Effector memory CD4-positive, alpha-beta T cell (primary cell): Measurements from ENCODE around the gene NDST3.

Source experiments
- DNase-seq, 3 donors: peaks; one replicate each; pipeline ENCODE4 v3.0.0-alpha.2; 2020
- H3K27ac ChIP-seq: 2 replicates; pipeline ENCODE4 v1.7.0; 2013; ENCODE audit warnings: mild to moderate bottlenecking, low read length, moderate library complexity; ENCODE audit not compliant: insufficient read depth, poor library complexity, severe bottlenecking
- H3K27me3 ChIP-seq: replicated peaks from 2 replicates; pipeline ENCODE4 v1.7.0; 2013; ENCODE audit warnings: mild to moderate bottlenecking, low read length; ENCODE audit not compliant: insufficient read depth, control insufficient read depth, poor library complexity, severe bottlenecking
- H3K36me3 ChIP-seq: 2 replicates; pipeline ENCODE4 v1.7.0; 2013; ENCODE audit warnings: mild to moderate bottlenecking, low read length, moderate library complexity; ENCODE audit not compliant: control insufficient read depth, insufficient read depth
- H3K4me1 ChIP-seq: 2 replicates; pipeline ENCODE4 v1.7.0; 2013; ENCODE audit warnings: low read length, mild to moderate bottlenecking; ENCODE audit not compliant: control insufficient read depth, insufficient read depth, poor library complexity, severe bottlenecking
- H3K4me3 ChIP-seq: 2 replicates; pipeline ENCODE4 v1.7.0; 2013; ENCODE audit warnings: low read length, low read depth, mild to moderate bottlenecking; ENCODE audit not compliant: insufficient read depth, poor library complexity, severe bottlenecking
- H3K9me3 ChIP-seq: 2 replicates; pipeline ENCODE4 v1.7.0; 2013; ENCODE audit warnings: mild to moderate bottlenecking, low read length, moderate library complexity; ENCODE audit not compliant: control insufficient read depth

NDST3 gene

DNA sequence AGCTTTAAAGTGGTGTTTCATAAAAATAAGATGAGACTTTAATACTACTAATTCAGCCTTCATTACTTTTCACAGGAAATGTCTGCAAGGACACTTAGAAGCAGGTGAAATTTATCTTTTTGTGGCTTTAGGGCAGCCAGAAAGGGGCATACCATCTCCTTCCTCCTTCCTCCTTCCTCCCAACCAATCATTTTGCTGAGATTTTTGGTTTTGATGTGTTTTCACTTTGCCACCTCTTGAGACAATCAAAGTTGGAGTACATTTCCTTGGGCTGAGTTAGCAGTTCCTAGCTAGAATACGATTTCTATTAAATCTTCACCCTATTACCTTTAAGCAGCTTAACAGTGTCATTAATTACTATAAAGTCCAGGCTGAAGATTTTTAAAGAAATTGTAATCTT lies 5.1 kb upstream of the NDST3 start:
- Histone ChIP-seq H3K9me3 (no peaks in the 10 kb centered on the region), H3K27me3 (peaks cover 8% of the 10 kb centered on the region), H3K4me3 (no peak overlapping the region), H3K4me1 (no peaks in the 10 kb centered on the region), H3K36me3 (no peaks in the 10 kb centered on the region), H3K27ac (no peak overlapping the region)
- DNase-seq, result no peak

DNA sequence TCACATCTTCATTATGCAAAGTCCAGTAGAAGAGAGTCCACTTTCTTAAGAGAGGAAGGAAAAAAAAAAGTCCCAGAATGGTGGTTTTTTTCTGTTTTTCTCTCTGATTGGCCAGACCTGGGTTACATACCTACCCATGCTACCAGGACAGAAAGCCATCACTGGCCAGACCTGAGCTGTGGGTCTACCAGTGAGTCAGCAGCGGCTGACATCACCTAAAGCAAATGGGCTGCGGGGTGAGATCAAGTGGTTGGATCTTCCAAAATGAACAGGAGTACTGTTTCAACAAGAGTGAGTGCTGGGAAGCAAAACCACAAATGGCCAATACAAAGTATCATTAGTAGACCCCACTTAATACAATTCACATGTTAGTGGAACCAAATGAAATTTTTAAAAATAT lies 1.6 kb upstream of the NDST3 start:
- no peak for DNase-seq
- Histone ChIP-seq H3K4me3 (no peak overlapping the region), H3K27me3 (peaks cover 8% of the 10 kb centered on the region), H3K9me3 (no peaks in the 10 kb centered on the region), H3K36me3 (no peaks in the 10 kb centered on the region), H3K4me1 (no peaks in the 10 kb centered on the region), H3K27ac (no peak overlapping the region)

DNA sequence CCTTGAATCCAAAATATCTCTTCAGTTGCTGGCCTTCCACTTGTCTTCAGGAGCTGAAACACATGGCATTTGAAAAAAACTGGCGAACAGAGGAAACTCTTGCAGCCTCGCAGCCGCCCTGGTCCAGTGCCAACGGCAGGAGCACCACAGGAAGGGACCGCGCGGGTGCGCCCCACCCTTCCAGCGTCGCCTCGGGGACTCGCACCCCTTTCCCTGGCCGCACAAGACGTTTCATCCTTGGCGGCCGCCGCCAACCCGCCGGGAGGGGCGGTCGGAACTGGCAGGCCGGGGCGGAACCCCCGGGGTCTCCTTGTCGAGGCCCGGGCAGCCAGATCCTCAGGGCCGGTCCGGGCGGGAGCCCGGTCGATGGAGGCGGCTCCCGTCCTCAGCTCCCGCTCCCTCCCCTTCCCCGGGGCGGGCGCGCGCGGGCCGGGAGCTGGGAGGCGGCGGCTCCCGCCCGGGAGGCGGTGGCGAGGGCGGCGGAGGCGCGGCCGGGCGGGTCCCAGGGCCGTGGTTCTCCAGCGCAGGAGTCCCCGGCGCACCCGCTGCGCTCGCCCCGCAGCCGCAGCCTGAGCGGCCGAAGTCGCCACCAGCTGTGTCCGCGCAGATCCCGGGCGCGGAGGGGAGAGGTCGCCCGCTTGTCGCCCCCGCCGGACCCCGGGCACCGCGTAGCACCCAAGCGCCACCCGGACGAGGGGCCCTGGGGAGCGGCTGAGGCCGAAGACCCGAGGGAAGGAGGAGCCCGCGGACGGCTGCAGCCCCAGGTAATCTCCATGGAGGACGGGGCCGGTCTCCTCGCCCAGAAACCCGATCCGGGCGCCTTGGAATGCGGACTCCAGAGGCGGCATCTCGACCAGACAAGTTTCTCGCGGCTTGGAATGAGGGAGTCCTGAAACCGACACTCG lies 886 bp upstream of the NDST3 start:
- no peak for DNase-seq
- H3K27me3 ChIP-seq, result peaks cover 8% of the 10 kb centered on the region
- no peak overlapping the region for H3K27ac ChIP-seq
- H3K9me3 ChIP-seq, result no peaks in the 10 kb centered on the region
- no peaks in the 10 kb centered on the region for H3K36me3 ChIP-seq
- H3K4me3 ChIP-seq, result no peak overlapping the region
- H3K4me1 ChIP-seq, result no peaks in the 10 kb centered on the region

DNA sequence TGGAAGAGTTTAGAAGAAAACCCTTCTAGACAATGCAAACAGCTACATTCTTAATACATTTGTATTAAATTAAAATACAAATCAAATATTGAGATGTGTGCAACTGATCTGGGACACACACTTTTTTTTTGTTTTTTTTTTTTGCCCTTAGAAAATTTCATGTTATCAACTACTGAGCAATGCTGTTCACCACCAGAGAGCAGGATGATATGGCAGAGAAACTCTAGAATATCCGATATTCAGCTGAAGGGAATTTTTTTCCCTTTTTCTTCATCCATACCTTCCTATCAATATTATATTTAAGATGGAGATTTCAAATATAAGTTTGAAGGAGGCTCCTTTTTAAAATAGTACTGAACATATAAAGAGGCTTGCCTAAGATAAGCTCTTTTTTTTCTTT lies 1.0 kb downstream of the NDST3 start:
- H3K27ac ChIP-seq, result no peak overlapping the region
- no peak overlapping the region for H3K4me3 ChIP-seq
- H3K4me1 ChIP-seq, result no peaks in the 10 kb centered on the region
- peaks cover 8% of the 10 kb centered on the region for H3K27me3 ChIP-seq
- no peak for DNase-seq
- H3K36me3 ChIP-seq, result no peaks in the 10 kb centered on the region
- H3K9me3 ChIP-seq, result no peaks in the 10 kb centered on the region

DNA sequence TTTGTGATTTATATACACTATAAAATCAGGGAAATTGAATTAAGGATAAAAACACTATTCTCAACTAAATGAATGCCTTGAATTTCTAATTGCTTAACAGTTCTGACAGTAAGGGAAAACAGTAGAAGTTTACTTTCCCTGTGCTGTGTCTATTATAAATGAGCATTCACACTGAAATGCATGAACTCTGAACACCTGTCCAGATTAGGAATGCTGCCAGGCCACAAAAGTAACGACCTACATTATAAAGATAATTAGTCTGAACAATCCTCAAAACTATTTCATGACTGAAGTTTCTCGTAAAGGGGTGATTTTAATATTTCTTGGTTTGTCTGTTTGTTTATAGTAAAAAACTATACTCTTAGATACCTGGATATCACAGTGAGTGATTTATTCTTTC lies 2.0 kb downstream of the NDST3 start:
- no peak overlapping the region for H3K27ac ChIP-seq
- no peaks in the 10 kb centered on the region for H3K36me3 ChIP-seq
- H3K4me3 ChIP-seq, result no peak overlapping the region
- peaks cover 8% of the 10 kb centered on the region for H3K27me3 ChIP-seq
- no peak for DNase-seq
- H3K4me1 ChIP-seq, result no peaks in the 10 kb centered on the region
- H3K9me3 ChIP-seq, result no peaks in the 10 kb centered on the region

DNA sequence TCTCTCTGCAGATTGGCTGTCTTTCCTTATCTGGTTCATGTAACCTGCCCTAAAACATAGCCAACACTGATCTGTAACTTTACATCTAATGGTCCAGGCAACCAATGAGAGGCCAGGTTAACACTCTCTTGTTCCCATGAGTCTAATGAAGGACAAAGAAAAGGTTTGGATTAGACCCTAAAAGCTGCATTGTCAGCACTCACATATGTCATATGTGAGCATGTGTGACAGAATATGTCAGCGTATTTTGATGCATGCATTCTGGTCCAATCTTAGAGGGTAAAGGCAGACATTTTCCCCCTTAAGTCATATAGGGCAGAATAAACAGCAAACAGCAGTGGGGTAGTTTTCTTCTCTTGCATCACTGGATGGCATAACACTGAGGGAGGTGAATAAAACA lies 3.7 kb downstream of the NDST3 start:
- Histone ChIP-seq H3K4me3 (no peak overlapping the region), H3K9me3 (no peaks in the 10 kb centered on the region), H3K27ac (no peak overlapping the region), H3K27me3 (peaks cover 3% of the 10 kb centered on the region), H3K4me1 (no peaks in the 10 kb centered on the region), H3K36me3 (no peaks in the 10 kb centered on the region)
- DNase-seq, result no peak

DNA sequence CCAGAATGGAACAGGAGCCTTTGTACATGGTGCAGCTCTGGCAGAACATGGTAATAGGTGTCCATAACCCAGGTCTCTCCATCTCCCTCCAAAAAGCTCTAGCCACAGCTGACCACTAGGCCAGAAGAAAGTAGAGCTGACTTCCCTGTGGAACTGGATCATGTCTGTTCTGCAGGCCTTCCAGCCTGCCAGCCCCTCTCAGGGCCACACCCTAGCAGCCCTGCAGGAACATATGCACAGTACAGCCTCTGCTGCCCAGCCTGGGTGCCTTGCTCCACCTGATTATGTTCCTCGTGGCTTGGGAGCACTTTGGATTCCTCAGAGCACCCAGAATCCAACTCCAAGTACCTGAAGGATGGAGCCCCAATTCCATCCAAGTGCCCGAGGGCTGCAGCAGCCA lies 12.0 kb downstream of the NDST3 start:
- Histone ChIP-seq H3K36me3 (no peaks in the 10 kb centered on the region), H3K4me1 (no peaks in the 10 kb centered on the region), H3K27ac (no peak overlapping the region), H3K4me3 (no peak overlapping the region), H3K9me3 (no peaks in the 10 kb centered on the region), H3K27me3 (no peaks in the 10 kb centered on the region)
- DNase-seq, result no peak

DNA sequence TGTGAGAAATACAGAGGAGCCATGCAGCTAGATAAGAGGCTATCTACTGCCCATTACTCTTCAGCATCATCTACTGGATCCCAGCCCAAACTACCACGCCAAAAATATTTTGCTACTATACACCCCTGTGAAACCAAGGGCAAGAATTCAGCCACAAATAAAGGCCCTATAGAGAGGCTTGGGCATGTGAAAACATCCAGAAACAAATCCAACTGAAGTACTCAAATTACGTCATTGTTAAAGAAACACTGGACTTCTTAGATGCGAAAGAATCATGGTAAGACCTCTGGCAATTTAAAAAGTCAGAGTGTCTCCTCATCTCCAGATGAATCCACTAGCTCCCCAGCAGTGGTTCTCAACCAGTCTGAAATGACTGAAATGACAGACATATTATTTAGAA lies 12.8 kb downstream of the NDST3 start:
- H3K27ac ChIP-seq, result no peak overlapping the region
- DNase-seq, result no peak
- H3K4me1 ChIP-seq, result no peaks in the 10 kb centered on the region
- H3K9me3 ChIP-seq, result no peaks in the 10 kb centered on the region
- no peaks in the 10 kb centered on the region for H3K27me3 ChIP-seq
- H3K36me3 ChIP-seq, result no peaks in the 10 kb centered on the region
- no peak overlapping the region for H3K4me3 ChIP-seq

DNA sequence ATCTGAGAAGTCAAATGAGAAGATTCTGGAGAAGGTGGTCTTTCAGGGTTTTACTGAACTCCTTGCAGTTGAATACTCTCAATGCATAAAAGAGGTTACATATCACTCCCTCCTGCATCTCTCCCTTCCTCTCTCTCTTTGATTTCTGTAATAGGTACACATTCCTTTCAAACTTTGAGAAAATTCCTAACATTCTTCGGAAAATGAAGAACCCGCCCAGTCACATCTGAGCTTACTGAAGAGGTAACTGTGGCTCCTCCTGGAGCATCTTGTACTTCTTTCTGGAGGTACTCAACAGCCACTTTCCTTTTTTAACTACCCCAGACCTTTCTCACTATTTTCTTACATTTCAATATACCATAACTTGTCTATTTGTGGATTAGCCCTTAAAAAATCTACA lies 24.7 kb downstream of the NDST3 start:
- Histone ChIP-seq H3K27me3 (no peaks in the 10 kb centered on the region), H3K9me3 (no peaks in the 10 kb centered on the region), H3K36me3 (no peaks in the 10 kb centered on the region), H3K27ac (no peak overlapping the region), H3K4me1 (no peaks in the 10 kb centered on the region), H3K4me3 (no peak overlapping the region)
- DNase-seq, result no peak

DNA sequence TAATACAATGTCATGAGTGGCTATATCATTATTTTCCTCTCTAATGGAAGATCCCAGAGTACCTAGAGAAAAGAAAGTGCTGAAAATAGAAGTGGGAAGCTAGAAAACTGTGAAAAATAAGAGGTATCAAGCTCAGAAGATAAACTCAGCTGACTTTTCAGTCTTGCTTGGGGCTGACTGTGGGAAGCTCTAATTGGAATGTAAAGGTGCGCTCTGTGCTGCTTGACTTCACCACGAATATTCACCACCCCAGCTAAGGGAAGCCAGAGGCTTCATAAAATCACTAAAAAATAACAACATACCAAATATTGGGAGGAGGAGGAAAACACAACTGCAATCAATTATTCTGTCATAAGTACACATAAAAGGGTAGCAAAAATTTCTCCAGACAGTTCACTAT lies 25.1 kb downstream of the NDST3 start:
- H3K27me3 ChIP-seq, result no peaks in the 10 kb centered on the region
- no peaks in the 10 kb centered on the region for H3K36me3 ChIP-seq
- H3K4me1 ChIP-seq, result no peaks in the 10 kb centered on the region
- H3K4me3 ChIP-seq, result no peak overlapping the region
- H3K9me3 ChIP-seq, result no peaks in the 10 kb centered on the region
- no peak for DNase-seq
- H3K27ac ChIP-seq, result no peak overlapping the region
